HG02970 (cell line): ENCODE measurements around the gene HOXA11.

ENCODE experiments used
- ATAC-seq: cut with Tn5 transposase; IDR thresholded peaks from one replicate; pipeline ENCODE4 v1.9.1; 2021; ENCODE audit warnings: mild to moderate bottlenecking, moderate library complexity, moderate number of reproducible peaks; ENCODE audit not compliant: unreplicated experiment, low FRiP score

The HOXA11 gene

DNA sequence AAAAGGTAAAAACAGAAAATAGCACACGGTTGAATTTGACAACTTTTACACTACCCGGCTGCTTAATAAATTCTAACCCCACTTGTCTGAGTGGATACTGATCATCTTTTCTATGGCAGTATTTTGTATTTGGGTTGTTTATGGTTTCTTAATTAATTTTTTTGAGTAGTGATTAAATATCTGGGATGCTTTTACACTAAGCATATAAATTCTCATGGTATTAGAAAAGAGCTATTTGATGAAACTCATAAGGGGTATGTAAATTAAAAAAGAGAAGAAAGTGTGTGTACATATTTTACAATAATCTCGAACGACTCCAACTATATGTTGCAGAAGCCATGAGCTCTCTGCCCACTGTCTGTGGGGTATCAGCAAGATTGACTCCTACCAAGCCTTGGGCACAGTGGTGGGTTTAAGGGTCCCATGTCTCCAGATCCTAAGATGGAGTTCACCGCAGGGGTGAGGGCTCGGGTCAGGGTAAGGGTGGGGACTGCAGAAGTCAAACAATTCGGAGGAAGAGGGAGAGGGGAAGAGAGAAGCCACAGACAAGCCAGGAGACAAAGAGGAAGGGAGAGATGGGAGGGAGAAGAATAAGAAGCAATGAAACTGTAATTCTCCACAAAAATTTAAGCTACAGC lies 22.4 kb upstream of the HOXA11 start:
- no peak for ATAC-seq

DNA sequence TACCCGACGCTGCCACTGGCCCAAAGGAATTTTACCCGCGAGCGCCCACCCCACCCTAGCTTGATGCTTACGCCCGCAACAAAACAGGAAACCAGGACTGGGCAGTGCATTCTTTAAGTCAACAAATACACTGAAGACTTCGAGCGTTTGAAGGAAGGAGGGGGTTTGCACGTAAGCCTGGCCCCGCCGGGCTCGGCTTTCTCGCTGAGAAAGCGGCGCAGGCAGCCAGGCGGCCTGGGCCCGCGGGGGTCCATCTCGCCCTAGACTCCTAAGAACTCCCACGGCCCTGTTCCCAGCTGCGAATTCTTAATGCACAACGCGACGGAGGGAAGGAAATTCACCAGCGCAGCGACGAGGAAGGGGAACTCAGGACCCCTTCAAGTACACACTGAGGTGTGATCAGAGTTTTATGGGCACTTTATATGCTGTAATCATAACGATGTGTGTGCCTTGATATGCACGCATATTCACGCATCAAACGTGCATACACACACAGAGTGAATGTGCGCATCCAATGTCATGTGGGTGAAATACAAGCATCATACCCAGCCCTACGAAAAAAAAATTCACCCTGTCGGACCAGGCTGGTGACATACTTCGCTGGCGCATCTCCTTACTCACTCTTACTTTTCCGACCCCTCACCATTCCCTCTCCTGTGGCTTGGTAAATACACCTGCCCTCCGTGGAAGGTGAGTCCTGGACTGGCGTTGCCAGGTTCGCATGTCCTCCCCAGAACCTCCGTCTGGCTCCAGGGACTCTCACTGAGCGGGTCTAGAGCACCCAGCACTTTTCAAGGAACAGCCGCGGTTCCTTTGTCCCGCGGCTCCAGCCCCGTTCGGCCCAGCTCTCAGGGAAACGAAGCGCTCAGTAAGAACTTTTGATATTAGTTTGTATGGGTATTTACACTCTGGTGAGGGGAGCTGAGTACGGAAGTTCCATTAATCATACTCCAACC lies 20.6 kb upstream of the HOXA11 start:
- ATAC-seq, result no peak

DNA sequence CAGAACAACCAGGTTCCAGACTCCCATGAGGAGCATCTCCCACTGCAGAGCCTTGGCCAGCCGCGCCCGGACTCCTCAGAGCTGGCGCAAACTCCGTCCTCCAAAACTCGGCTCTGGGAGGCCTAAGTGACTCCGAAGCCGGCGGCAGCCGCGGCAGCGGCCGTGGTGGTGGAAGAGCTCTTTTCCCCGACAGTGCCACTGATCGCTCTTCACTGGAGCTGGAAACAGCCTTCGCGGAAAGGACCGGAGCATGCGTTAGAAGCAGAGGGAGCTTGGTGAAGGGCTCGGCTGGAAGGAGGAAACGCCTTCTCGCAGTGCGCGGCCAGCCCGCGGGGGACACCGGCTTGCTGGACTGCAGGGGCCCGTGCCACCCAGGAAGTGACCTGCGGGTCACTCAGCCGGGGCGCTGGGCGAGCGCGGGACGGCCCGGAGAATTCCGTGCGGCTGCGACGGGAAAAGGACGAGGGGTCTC lies 19.9 kb upstream of the HOXA11 start:
- ATAC-seq, result no peak

DNA sequence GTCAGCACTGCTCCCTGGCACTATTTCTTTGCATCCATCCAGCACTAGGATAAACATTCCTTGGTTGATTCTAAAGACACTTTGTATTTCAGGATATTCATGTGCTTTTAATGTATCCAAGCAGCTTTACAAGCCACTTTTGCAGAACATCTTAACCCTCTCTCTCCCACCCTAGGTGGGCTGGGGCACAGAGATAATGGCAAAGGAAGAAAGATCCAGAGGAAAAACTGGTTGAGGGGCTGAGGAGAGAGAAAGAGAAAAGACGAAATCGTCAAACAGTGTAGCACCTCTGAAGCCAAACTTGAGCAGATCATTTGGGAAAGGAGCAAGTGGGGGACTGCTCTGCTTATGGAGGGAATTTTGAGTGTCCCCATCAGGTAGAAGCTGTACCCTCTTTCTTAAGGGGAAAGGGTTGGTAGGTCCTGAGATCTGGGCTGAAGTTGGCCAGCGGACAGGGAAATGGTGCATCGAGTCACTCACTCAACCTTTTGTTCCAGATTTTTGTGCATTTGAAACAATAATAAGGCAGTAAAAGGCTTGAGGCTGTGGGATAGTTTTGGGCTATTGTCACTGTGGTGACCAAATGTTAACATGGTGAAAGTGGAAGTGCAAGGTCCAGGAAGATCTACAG lies 19.0 kb upstream of the HOXA11 start:
- ATAC-seq, result no peak

DNA sequence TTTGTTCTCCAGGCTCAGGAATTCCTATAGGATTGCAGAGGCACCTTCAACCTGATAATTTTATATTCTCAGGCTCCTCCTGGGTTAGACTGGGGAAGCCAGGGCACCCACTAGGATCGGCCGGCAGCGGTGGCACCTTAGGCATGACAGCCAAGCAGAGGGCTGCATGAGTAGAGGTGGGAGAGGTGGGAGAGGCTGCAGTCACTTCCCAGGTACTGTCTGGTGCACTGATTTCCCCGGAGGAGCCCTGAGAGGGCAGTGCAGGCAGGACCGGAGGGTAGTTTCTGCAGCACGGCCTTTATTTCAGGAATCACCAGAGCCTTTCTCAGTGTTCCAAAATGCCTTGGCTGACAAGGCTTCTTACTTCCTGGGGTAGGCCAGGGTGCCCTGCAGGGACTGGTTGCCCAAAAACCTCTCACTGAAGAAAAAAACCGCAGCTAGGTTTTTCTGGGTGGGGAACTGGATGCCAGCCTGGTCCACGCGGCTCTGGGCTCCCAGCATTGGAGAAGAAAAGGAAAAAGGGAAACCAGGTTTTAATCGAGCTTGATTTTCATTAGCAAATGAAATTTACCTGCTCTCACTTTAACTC lies 18.4 kb upstream of the HOXA11 start:
- no peak for ATAC-seq

DNA sequence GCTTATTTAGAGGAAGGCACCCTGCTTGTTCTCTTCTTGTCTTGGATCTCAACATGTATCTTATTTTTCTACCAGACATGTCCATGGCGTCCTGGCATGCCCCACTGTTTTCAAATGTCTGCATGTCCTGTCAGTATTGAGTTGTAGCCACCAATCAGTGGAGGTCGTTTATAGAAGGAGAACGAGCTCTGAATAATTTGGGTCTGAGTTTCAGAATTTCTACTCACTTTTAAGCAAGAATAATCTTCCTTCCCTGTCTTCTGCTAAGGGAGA lies 17.8 kb upstream of the HOXA11 start:
- no peak for ATAC-seq

DNA sequence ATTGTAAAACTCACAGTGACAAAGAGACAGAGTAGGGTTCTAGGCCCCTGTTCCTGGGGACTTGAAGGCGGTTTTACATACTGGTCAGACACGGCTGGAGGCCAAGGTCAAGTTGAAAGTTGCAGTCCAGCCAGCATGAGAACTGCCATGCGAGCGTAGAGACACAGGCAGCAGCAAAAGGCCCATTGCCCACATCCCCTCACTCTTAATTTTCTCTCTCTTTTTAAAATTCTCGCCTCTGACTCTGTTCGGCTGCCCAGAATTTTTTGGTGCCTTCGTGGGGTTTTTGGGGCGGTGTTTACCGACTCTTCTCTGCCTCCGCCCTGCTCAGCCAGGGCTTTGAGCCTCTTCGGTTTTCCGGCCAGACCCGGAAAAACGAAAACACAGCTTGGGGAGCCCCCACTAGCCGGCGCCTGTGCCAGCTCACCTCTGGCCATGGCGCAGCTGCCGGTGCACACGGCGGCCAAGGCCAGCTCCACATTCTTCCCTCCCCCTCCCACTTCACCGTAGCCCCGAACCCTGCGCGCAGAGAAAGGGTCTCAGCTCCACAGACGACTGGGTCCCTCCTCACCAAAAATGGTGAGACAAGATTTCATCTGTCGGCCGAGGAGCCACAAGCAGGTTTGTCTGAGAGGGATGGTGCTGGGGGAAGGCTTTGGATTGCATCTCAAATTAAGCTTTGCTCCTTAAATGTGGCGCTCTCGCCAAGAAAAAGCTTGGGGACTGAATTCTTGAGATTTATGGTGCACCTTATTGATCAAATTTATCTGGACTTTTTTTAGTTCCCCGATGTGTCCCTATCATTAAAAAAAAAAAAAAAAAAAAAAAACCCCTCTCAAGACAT lies 17.2 kb upstream of the HOXA11 start:
- ATAC-seq, result no peak

DNA sequence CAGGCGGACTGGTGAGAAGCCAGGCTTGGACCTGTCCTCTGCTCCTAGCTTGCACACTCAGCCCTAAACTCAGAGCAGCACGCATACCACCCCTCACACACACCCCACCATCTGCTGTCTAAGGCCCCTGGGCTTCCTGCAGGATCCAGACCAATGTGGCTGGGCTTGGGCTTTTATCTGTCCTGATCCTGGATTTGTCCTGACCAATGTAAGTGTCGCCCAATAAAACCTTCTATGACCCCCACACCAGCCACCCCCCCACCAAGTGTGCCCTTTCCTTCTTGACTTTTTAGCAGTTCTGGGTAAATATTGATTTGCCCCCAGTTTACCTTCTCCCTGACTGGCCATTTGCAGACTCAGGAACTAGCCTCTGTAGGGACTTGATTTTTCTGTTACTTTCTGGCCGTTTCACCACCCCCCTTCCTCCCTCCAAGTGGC lies 16.6 kb upstream of the HOXA11 start:
- no peak for ATAC-seq

DNA sequence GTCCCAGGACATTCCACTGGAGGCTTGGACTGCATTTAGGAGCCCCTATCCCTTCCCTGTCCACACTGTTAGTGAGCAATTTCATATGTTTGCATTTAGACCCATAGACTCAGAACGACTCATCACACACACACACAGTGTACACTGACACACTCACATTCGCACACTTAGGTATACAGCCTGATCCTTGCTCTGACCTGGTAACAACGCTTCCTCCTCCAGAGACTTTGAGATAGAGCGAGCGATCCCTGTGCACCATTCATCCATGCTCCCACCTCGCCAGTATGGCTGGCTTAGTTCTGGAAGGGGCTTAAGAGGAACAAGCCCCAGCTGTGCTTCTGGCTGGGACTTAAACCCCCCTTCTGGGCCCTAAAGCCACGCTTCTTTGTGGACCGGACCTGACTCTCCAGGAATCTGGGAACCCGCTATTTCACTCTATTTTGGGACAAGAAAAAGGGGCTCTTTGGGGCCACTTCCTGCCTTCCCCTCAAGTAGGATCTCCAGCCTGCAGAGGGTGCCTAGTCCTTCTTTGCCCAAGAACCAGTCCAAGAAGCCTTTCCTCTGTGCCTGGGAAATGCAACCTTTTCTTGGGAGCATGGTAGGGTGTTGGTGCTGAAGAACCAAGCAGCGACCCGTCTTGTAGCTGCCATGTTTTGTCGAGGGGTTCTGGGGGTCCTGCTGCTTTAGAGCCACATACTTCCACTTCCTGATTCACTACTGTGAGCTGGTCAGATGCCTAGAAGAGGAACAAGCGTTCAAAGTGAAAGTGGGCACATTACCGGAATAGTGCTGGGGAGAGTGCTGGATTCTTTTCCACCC lies 15.9 kb upstream of the HOXA11 start:
- no peak for ATAC-seq

DNA sequence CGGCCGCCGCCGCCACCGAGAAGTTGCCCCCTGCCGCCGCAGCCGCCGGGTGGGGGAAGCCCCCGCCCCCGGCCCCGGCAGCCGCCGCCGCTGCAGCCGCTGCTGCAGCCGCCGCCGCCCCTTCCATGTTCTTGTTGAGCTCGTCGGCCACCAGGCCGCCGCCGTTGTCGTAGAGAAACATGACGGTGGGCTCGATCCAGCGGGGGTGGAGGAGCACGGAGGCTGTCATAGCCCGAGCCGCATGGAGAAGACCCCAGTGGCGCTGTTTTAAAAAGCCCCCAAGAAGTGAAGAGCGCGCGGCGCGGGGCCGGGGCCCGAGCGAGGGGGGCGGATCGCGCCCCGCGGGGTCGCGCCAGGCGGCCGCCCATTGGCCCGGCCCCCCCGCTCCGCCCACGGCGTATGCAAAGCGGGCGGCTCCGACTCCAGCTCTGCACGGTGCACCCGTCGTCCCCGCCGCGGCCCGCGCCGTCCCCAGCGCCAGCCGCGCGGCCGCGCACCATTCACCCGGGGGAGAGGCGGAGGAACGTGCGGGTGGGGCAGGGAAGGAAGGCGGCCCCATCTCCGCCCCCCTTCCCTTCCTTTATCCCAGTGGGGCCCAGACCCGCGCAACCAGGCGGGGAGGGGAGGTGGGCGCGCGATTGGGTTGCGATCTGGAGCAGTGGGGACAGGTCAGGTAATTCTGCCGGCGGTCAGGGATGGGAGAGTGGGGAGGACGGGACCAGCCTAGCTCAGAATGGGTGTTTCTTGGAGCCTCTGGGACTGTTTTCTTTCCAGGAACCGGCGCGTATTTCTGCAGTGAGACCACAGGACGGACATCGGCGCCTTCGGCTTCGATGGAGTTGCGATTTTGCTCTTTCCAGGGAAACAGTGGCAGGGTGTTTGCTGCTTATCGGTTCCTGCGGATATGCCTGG lies 15.1 kb upstream of the HOXA11 start, which contains the start of gene HOXA13:
Gene HOXA13 (minus strand): TSS at position 243 of the 912 bp plus-strand sequence. CDS start 14 bp downstream, at position 229.
- ATAC-seq, result no peak

DNA sequence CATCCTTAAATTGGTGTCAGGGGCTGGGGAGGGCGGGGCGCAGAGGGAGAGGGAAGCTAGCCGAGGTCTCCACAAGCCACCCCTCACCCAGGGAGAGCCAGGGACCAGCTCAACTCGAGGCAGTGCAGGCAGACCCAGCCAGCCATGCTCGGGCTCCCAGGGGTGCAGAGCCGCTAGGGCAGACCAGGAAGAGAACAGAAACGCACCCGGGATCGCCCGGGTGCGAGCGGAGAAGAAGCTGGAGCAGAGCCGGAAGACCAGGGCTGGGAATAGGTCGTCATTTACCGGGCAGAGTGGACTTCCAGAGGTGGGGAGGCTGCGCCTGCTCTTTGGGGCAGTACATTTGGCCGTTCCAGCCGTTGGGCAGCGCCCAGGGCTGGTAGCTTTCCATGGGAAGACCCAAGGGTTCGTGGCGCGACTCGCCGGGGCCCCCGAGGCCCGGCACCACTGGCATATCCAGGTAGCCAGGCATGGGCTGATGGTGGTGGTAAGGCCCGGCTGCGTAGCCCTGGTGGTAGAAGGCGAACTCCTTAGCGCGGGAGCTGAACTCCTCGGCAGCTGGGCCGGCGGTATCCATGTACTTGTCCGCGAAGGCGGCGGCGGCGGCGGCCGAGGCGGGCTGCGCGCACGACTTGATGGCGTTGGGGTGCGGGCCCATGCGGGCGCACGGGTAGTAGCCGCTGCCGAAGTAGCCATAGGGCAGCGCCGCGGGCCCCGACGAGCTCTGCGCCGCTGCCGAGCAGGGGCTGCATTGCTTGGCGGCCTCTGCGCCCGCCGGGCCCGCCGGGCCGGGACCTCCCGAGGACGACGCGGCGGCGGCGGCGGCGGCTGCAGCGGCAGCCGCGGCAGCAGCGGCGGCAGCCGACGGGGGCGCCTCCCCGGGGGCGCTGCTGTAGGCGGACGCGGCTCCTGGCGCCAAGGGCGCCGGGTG lies 14.1 kb upstream of the HOXA11 start:
- no peak for ATAC-seq

DNA sequence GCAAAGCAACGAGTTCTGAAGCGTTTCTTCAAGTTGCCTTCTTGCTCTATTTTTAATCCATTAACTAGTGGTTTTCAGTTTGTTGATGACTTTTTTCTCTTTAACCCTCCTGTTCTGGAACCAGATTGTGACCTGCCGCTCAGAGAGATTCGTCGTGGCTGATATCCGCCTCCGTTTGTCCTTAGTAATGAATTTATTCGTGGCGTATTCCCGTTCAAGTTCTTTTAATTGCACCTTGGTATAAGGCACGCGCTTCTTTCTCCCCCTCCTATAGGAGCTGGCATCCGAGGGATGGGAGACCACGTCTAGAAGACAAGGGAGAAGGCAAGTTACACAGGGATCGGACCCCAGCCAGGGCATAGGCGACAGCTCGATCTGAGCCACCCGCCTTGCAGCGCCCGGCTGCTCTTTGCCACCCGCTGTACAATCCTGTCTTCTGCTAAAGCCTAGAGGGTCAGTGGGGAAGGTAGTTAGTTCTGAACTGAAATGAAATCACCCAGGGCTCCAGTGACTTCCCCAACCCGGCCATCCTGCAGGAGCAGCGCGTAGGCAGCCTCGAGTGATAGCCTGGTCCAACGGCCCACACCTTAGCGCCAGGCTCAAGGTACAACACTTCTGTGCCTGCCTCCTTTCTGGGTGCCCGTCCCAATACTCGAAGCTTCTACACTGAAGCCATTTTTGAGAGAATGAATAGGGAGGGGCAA lies 13.3 kb upstream of the HOXA11 start:
- no peak for ATAC-seq

DNA sequence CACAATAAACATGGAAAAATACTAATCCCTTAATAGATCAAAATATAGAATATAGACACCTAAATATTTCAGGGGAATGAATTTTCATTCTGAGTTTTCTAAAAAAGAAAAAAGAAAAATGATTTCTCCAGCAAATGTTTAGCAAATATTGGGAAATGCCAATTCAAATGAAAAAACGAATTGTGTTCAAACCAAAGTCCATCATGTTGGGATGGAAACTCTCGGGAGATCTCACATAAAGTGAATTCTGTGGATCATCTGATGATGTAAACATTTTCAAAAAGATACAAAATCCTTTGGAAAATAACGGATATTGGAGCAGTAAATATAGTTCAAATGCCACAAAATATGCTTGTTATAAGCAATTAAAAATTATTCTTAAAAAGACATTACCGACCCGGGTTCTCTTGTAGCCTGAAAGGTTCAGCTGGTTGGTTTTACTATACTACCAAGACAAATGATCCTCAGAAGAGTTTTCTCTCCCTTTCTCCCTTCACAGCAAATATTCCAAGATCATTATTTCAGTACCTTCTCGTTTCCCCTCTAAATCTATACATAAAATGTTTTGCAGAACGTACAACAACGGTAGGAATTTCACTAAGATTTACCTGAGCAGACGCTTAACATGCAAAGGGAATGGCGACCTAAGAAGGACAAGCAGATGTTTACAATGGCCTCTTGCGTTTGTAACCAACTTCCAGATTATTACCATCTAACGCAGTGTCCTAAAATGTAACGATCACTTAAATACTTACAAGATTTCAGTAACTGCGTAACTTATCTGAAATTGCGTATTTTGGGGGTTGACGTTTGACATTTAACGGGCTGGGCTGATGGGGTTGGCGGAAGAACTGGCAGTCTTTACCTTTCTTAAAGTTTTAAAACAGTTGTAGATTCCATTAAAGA lies 12.4 kb upstream of the HOXA11 start:
- no peak for ATAC-seq

DNA sequence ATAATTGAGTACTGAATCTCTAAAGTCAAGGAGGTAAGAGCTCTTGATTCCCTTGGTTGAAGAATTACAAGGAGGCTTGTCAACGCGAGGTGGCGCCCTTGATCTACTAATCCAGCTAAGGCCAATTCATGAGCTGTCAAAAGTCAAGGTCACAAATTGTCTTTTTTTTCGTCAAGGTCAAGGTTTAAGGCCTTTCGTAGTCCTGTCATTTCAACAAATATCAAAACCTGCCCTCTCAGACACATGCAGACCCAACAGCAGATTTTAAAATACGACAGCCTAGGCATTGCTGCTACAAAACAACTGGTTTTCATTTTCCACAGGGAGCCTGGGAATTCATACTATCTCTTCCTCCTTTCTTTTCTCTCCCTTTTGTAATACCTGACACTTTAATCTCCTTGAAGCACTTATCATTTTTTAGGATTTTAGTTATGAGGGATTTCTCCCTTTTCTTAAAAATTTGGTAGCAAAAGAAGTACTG lies 11.3 kb upstream of the HOXA11 start:
- no peak for ATAC-seq

DNA sequence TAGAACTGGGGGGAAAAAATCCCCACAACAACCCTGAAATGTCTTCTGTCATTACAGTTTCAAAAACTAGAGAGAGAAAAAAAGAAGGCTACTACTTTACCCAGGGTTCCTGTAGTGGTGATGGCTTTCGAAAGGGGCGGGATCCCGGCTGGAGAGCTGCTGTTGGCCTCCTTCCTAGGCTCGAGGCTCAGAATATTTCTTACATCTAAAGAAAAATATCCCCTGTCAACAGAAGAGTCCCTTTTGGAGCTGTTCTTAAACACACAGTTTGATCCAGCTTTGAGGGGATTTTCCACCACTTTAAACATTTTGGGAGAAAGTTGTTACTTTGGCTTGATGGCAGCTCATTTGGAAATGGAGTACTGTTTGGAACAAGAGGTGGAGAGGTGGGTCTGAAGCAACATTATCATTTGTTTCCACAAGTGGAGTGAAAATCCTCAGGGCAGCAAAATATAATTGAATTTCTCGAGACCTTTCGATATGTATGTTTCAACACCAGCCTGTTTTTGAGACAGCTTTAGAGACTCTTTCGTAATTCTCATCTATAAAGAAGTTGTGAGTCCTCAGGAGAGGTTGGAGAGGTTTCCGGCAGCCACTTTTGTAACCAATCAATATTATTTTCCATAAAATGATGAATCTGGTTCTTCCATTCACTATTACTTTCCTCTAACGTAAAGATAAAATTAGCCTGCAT lies 9.8 kb upstream of the HOXA11 start:
- no peak for ATAC-seq
